Stimulated activated naive CD8-positive, alpha-beta T cell treated with anti-CD3 and anti-CD28 coated beads, Interleukin-15, amount 100 ng/mL, for 72 hours (primary cell): ENCODE results near the gene OTOP1.
A peak's percentile ranks its signal among the peaks of the same experiment; 100 is the strongest.
"Not testable (repeated sequence)": the region's sequence is repeated elsewhere in the genome, so short reads cannot be mapped to it uniquely, and the experiment has no call there.

Source experiments
- ATAC-seq: fragments of 150-1000 bp; cut with Tn5 transposase; 2 replicates; pipeline ENCODE4 v1.10.0; 2021; ENCODE audit warnings: mild to moderate bottlenecking, moderate library complexity
- DNase-seq, 2 donors: peaks; one replicate each; pipeline ENCODE4 v3.0.0; 2021 to 2022
- H3K27ac Mint-ChIP-seq, 2 donors: one replicate each; pipeline ENCODE4 v1.8.0; 2022; ENCODE audit warnings: mild to moderate bottlenecking in 2 of 2, mixed read lengths in 2 of 2, moderate library complexity in 2 of 2
- H3K27me3 Mint-ChIP-seq: one replicate; pipeline ENCODE4 v1.8.0; 2022; ENCODE audit warnings: mixed read lengths
- H3K4me1 Mint-ChIP-seq: one replicate; pipeline ENCODE4 v1.8.0; 2022; ENCODE audit warnings: mild to moderate bottlenecking, mixed read lengths
- H3K4me3 Mint-ChIP-seq, 2 donors: one replicate each; pipeline ENCODE4 v1.8.0; 2022; ENCODE audit warnings: mild to moderate bottlenecking in 2 of 2, mixed read lengths in 2 of 2, moderate library complexity in 1 of 2
- H3K9me3 Mint-ChIP-seq, 2 donors: one replicate each; pipeline ENCODE4 v1.8.0; 2022; ENCODE audit warnings: mixed read lengths in 2 of 2

OTOP1 gene

DNA sequence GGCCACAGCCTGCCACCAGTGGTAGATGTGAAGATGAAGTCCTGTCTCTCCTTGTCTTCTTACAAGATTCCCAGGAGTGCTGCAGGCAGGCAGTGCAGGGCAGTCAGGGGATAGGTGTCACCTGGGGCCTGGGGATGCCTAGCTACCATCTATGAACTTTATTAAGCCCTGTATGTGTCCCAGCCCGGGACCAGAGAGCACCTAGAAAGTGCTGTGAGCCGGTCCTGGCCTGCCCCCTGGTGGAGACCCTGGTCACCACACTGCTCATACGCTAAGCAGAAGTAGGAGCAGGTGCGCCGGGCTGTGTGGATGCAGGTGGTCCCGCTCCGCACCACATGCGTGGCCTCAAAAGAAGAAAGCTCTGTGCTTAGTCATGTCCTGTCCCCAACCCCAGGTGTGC, 81.1 kb downstream of the OTOP1 start:
- peaks cover 32% of the 10 kb centered on the region for H3K27me3 Mint-ChIP-seq
- H3K4me1 Mint-ChIP-seq, ATAC-seq, H3K27ac Mint-ChIP-seq, H3K4me3 Mint-ChIP-seq, H3K9me3 Mint-ChIP-seq: not testable (repeated sequence)
- DNase-seq, result peak in 1 of 2 donors; percentile 38

DNA sequence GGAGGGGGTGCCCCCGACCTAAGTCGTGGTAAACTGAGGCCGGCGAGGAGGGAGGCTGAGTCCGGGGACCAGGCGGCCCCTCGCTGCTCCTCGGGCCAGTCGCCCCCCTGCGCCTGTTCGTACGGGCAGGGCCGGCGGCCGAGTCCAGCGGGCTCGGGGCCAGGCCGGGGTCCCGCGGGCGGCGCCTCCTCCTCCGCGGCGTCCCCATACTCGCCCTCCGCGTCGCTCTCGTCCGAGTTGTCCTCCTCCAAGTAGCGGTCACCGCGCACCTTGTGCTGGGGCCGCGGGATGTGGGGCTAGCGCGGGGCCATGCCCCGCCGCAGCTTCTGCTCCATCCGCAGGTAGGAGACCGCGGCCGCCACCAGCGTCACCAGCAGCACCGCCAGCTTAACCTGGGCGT, 83.4 kb downstream of the OTOP1 start:
- not testable (repeated sequence) for DNase-seq, H3K4me1 Mint-ChIP-seq, H3K27ac Mint-ChIP-seq, H3K4me3 Mint-ChIP-seq, ATAC-seq, H3K9me3 Mint-ChIP-seq
- peaks cover 32% of the 10 kb centered on the region for H3K27me3 Mint-ChIP-seq

DNA sequence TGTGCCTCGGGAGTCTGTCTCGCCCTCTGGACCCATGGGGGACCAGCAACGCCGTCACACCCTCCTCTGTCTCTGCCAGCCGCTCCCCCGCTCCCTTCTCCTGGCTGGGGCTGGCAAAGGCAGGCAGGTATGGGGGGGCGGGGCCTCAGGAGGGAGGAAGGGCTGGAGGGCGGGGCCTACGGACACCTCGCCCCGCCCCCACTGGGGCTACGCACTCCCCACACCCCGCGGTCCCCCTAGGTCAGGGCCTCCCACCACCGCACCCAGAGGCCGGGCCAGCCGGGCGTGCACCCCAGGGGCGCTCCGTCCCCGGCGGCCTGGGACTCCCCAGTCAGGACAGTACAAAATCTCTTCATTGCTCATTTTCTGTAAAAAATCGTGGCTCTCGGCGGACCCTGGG, 84.0 kb downstream of the OTOP1 start:
- ATAC-seq, H3K27ac Mint-ChIP-seq, H3K4me1 Mint-ChIP-seq, H3K9me3 Mint-ChIP-seq: not testable (repeated sequence)
- DNase-seq, result peak in 1 of 2 donors; percentile 7
- H3K27me3 Mint-ChIP-seq, result peaks cover 32% of the 10 kb centered on the region
- peak overlapping the region in 1 of 2 donors; percentile 15 for H3K4me3 Mint-ChIP-seq

- not testable (repeated sequence) for H3K27ac Mint-ChIP-seq, H3K4me1 Mint-ChIP-seq, ATAC-seq, H3K9me3 Mint-ChIP-seq, H3K4me3 Mint-ChIP-seq, DNase-seq
- peaks cover 32% of the 10 kb centered on the region for H3K27me3 Mint-ChIP-seq
Observed at GRCh38 chr4:4141186-4141585, 85.5 kb downstream of the OTOP1 start.
